ENCODE data around the gene TAB2. TPM values are rescaled to one million over a fixed set of nuclear protein-coding genes. Genes with fewer than 3 reads are reported as not detected.
"Not testable (repeated sequence)": the region's sequence is repeated elsewhere in the genome, so short reads cannot be mapped to it uniquely, and the experiment has no call there.

TAB2 gene
- total RNA-seq, 1 donor from 2014 or later: 98.8 TPM

- no peak for ATAC-seq
- intact Hi-C loops (cut with DNase I): no loop called here
These were observed 131.4 kb downstream of the TAB2 start for GRCh38 chr6:149448821-149449453.

GRCh38 chr6:149449831-149450678, 132.5 kb downstream of the TAB2 start:
- ATAC-seq: no peak
- intact Hi-C loops (cut with DNase I): no loop called here

More at GRCh38 chr6:149448821-149449453, 131.4 kb downstream of the TAB2 start:
- DNase-seq (ENCODE audit: low spot score): no peak

GRCh38 chr6:149450679-149451375, 133.3 kb downstream of the TAB2 start:
- intact Hi-C loops (cut with DNase I): no loop called here
- DNase-seq (ENCODE audit: low spot score) (peak; percentile 71), ATAC-seq (no peak)

More at GRCh38 chr6:149449831-149450678, 132.5 kb downstream of the TAB2 start:
- DNase-seq (ENCODE audit: low spot score): no peak

- intact Hi-C loops (cut with DNase I): no loop called here
- no peak for DNase-seq (ENCODE audit: low spot score)
- no peak for ATAC-seq
These were observed 134.0 kb downstream of the TAB2 start for GRCh38 chr6:149451376-149452036.

- intact Hi-C loops (cut with DNase I): no loop called here
- no peak for ATAC-seq
- no peak for DNase-seq (ENCODE audit: low spot score)
These were observed 134.8 kb downstream of the TAB2 start for GRCh38 chr6:149452037-149452939.

- no peak for DNase-seq (ENCODE audit: low spot score)
- intact Hi-C loops (cut with DNase I): no loop called here
- peak; percentile 23 for ATAC-seq
These were observed 136.3 kb downstream of the TAB2 start for GRCh38 chr6:149453597-149454345.

- intact Hi-C loops (cut with DNase I): no loop called here
- ATAC-seq: peak; percentile 96
- peak; percentile 97 for DNase-seq (ENCODE audit: low spot score)
These were observed 136.9 kb downstream of the TAB2 start for GRCh38 chr6:149454346-149454848.

- intact Hi-C loops (cut with DNase I): no loop called here
- DNase-seq (ENCODE audit: low spot score) (no peak), ATAC-seq (peak; percentile 11)
These were observed 137.7 kb downstream of the TAB2 start for GRCh38 chr6:149455031-149455732.

GRCh38 chr6:149456311-149457021, 139.0 kb downstream of the TAB2 start:
- no peak for DNase-seq (ENCODE audit: low spot score)
- intact Hi-C loops (cut with DNase I): no loop called here
- no peak for ATAC-seq

GRCh38 chr6:149457316-149457884, 139.9 kb downstream of the TAB2 start:
- intact Hi-C loops (cut with DNase I): no loop called here
- no peak for ATAC-seq
- DNase-seq (ENCODE audit: low spot score): no peak

GRCh38 chr6:149458196-149458595, 140.7 kb downstream of the TAB2 start:
- intact Hi-C loops (cut with DNase I): no loop called here
- DNase-seq (ENCODE audit: low spot score) (no peak), ATAC-seq (no peak)

- DNase-seq (ENCODE audit: low spot score) (no peak), ATAC-seq (no peak)
- intact Hi-C loops (cut with DNase I): no loop called here
These were observed 141.3 kb downstream of the TAB2 start for GRCh38 chr6:149458806-149459205.

- no peak for ATAC-seq
- intact Hi-C loops (cut with DNase I): no loop called here
- DNase-seq (ENCODE audit: low spot score): no peak
These were observed 142.2 kb downstream of the TAB2 start for GRCh38 chr6:149459761-149460160.

- intact Hi-C loops (cut with DNase I); DNase-seq (ENCODE audit: low spot score); ATAC-seq: not testable (repeated sequence)
These were observed 142.7 kb downstream of the TAB2 start for GRCh38 chr6:149460249-149460648.
